Mucosa of rectum (tissue), 2 donors: Measurements from ENCODE around the gene ASIC3.

Source experiments
- H3K27ac ChIP-seq, 2 donors: one replicate each; pipeline ENCODE4 v1.7.0; 2013; ENCODE audit warnings: inconsistent platforms in 2 of 2, low read depth in 2 of 2, low read length in 2 of 2
- H3K27me3 ChIP-seq, 2 donors: one replicate each; pipeline ENCODE4 v1.7.0; 2013; ENCODE audit warnings: low read length in 2 of 2; ENCODE audit not compliant: control insufficient read depth in 2 of 2, insufficient read depth in 2 of 2
- H3K36me3 ChIP-seq, 2 donors: one replicate each; pipeline ENCODE4 v1.7.0; 2013; ENCODE audit warnings: low read length in 2 of 2; ENCODE audit not compliant: control insufficient read depth in 2 of 2, insufficient read depth in 2 of 2
- H3K4me1 ChIP-seq, 2 donors: one replicate each; pipeline ENCODE4 v1.7.0; 2013; ENCODE audit warnings: low read length in 2 of 2, mild to moderate bottlenecking in 1 of 2; ENCODE audit not compliant: control insufficient read depth in 2 of 2, insufficient read depth in 2 of 2
- H3K4me3 ChIP-seq, 2 donors: one replicate each; pipeline ENCODE4 v1.7.0; 2013; ENCODE audit warnings: low read length in 2 of 2
- H3K9ac ChIP-seq, 2 donors: one replicate each; pipeline ENCODE4 v1.7.0; 2013; ENCODE audit warnings: low read length in 2 of 2, low read depth in 1 of 2, mild to moderate bottlenecking in 1 of 2
- H3K9me3 ChIP-seq, 2 donors: one replicate each; pipeline ENCODE4 v1.7.0; 2013; ENCODE audit warnings: low read length in 2 of 2; ENCODE audit not compliant: control insufficient read depth in 2 of 2
- donor health status: healthy.
- donor health status: Normal muscosa, but diverticular disease.

The ASIC3 gene

DNA sequence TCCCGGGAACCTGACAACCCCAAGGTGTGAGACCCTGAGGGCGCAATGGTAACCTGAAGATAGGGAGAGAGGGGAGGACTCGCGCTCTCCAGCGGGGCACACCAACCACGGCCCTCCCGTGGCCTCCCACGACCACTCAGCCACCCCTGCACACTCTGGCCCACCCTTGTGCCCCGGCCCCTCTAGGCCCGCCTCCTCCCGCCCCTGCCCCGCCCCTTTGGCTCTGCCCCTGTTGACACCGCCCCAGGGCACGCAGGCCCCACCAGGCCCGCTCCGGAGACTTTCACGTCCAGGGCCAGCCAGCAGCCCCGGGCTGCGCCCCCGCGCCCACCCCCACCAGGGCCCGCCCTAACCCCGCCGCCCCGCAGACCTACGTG lies 35.0 kb upstream of the ASIC3 start:
- H3K36me3 ChIP-seq = no peaks in the 10 kb centered on the region
- H3K27me3 ChIP-seq = peaks cover 0 to 2% of the 10 kb centered on the region in 2 donors
- H3K9me3 ChIP-seq = no peaks in the 10 kb centered on the region
- H3K27ac ChIP-seq = no peak overlapping the region
- H3K4me3 ChIP-seq = no peak overlapping the region
- H3K9ac ChIP-seq = no peak overlapping the region
- H3K4me1 ChIP-seq = peaks cover 14 to 35% of the 10 kb centered on the region in 2 donors

DNA sequence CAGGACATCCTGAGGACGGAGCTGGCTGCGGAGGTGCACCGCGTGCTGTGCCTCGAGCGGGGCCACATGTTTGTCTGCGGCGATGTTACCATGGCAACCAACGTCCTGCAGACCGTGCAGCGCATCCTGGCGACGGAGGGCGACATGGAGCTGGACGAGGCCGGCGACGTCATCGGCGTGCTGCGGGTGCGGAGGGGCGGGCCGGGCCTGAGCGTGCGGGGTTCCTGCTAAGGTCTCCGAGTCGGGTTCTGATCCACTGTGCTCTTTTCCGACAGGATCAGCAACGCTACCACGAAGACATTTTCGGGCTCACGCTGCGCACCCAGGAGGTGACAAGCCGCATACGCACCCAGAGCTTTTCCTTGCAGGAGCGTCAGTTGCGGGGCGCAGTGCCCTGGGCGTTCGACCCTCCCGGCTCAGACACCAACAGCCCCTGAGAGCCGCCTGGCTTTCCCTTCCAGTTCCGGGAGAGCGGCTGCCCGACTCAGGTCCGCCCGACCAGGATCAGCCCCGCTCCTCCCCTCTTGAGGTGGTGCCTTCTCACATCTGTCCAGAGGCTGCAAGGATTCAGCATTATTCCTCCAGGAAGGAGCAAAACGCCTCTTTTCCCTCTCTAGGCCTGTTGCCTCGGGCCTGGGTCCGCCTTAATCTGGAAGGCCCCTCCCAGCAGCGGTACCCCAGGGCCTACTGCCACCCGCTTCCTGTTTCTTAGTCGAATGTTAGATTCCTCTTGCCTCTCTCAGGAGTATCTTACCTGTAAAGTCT lies 34.4 kb upstream of the ASIC3 start:
- Histone ChIP-seq H3K4me3 (peak overlapping the region; percentile 9 to 60), H3K36me3 (no peaks in the 10 kb centered on the region), H3K9ac (peak overlapping the region; percentile 5 to 44), H3K27ac (no peak overlapping the region), H3K27me3 (peaks cover 0 to 6% of the 10 kb centered on the region in 2 donors), H3K9me3 (no peaks in the 10 kb centered on the region), H3K4me1 (peaks cover 19 to 34% of the 10 kb centered on the region in 2 donors)

DNA sequence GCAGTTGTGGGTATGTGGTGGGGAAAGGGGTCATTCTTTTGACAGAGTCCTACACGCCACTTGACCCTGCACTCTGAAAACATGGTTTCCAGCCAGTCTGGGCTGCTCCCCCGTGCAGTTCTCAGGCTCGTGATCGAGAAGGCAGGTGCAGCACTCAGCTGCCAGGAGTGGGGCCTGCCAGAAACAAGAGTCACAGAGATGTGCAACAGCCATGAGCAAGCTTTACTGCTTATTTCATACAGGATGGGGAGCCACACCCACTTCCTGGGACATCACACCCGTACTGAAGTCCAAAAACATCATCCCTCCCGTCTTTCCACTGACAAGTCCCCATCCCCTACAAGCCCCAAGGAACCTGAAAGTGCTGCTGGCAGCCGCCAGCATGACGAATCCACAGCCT lies 33.4 kb upstream of the ASIC3 start:
- Histone ChIP-seq H3K36me3 (no peaks in the 10 kb centered on the region), H3K27me3 (peaks cover 7 to 17% of the 10 kb centered on the region in 2 donors), H3K4me1 (peaks cover 20 to 34% of the 10 kb centered on the region in 2 donors), H3K9ac (no peak overlapping the region), H3K9me3 (no peaks in the 10 kb centered on the region), H3K27ac (no peak overlapping the region), H3K4me3 (no peak overlapping the region)

DNA sequence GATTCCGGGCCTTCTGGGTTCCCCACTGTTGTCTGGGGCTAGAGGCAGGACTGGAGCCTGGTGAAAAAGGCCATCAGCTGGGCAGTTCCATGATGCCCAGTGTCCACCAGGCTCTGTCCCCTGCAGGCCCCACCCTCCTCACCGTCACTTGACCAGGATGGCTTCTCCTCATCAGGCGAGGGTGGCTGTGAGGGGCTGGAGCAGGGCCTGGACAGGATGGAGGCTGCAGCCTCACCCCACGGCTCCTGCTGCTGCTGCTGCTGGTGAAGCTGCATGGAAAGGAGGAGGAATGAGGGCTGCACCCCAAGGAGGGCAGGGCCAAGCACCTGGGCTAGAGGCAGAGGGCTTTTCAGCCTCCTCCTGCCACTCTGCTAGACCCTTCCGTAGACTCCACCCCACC lies 32.4 kb upstream of the ASIC3 start:
- H3K4me3 ChIP-seq = no peak overlapping the region
- no peaks in the 10 kb centered on the region for H3K36me3 ChIP-seq
- H3K27ac ChIP-seq = no peak overlapping the region
- H3K9ac ChIP-seq = no peak overlapping the region
- peaks cover 20 to 30% of the 10 kb centered on the region in 2 donors for H3K4me1 ChIP-seq
- peaks cover 15 to 20% of the 10 kb centered on the region in 2 donors for H3K27me3 ChIP-seq
- H3K9me3 ChIP-seq = no peaks in the 10 kb centered on the region

DNA sequence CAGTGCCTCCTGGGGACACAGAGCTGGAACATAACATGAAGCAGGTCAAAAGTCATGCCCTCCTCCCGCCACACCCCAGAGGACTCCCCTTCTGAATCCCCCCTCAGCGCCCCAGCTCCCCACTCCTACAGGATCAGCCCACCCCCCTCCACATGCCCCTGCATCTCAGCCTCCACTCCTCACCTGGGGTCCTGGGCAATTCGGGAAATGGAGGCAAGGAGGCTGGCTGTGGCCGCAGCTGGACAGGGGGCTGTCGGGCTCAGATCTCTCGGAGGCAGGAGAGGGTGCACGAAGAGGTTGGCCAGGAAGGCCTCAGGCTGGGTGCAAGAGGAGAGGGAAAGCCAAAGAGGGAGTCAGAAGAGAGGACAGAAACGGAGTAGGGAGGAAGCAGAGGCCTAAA lies 31.8 kb upstream of the ASIC3 start:
- no peak overlapping the region for H3K27ac ChIP-seq
- peaks cover 20 to 30% of the 10 kb centered on the region in 2 donors for H3K4me1 ChIP-seq
- peaks cover 15 to 20% of the 10 kb centered on the region in 2 donors for H3K27me3 ChIP-seq
- no peak overlapping the region for H3K4me3 ChIP-seq
- no peak overlapping the region for H3K9ac ChIP-seq
- no peaks in the 10 kb centered on the region for H3K9me3 ChIP-seq
- H3K36me3 ChIP-seq = no peaks in the 10 kb centered on the region

DNA sequence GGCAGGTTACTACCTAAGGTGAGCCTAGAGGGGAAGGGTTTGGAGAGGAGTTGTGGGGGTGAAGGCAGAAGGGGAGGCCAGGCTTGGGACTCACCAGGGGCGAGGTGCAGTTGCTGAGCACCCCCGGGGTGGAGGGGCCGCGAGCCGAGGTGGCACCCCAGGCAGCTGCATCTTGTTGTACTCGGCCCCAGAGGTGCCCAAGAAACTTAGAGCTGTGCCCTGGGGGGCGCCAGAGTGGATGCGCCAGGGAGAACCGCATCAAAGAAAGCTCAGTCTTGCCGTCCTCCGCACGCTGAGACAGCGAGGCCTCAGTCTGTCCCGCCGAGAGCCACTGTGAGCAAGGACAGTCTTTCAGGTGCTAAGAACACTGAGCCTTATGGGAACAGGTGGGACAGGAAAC lies 31.4 kb upstream of the ASIC3 start:
- peaks cover 16 to 29% of the 10 kb centered on the region in 2 donors for H3K4me1 ChIP-seq
- H3K27ac ChIP-seq = no peak overlapping the region
- peaks cover 15 to 20% of the 10 kb centered on the region in 2 donors for H3K27me3 ChIP-seq
- H3K9ac ChIP-seq = no peak overlapping the region
- no peaks in the 10 kb centered on the region for H3K9me3 ChIP-seq
- no peaks in the 10 kb centered on the region for H3K36me3 ChIP-seq
- H3K4me3 ChIP-seq = no peak overlapping the region

DNA sequence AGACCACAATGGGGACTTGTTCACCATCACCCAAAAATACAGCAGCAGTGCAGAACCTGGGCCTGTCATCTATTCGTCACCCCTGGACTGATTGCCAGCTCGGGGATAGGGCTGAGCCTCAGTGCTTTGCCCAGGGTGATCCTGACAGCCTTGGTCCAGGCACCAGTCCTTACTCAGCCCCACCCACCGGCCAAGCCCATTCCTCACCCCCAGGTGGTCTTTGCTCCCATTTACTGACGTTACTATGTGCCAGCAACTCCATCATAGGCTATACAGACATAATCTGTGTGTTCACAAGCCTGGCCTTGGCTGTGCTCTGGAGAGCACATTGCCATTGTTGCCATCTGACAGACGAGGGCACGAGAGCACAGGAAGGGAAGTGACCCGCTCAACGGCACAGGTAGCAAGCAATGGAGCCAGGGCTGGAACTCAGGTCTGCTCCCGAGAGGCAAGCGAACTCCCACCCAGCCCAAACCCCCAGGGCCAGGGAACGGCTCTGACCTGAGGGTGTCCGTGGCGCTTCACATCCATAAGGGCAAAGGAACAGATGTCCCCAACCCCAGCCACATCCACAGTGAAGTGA lies 30.9 kb upstream of the ASIC3 start:
- no peak overlapping the region for H3K27ac ChIP-seq
- H3K4me1 ChIP-seq = peaks cover 13 to 23% of the 10 kb centered on the region in 2 donors
- no peaks in the 10 kb centered on the region for H3K9me3 ChIP-seq
- no peak overlapping the region for H3K9ac ChIP-seq
- H3K4me3 ChIP-seq = no peak overlapping the region
- H3K27me3 ChIP-seq = peaks cover 15 to 20% of the 10 kb centered on the region in 2 donors
- no peaks in the 10 kb centered on the region for H3K36me3 ChIP-seq

DNA sequence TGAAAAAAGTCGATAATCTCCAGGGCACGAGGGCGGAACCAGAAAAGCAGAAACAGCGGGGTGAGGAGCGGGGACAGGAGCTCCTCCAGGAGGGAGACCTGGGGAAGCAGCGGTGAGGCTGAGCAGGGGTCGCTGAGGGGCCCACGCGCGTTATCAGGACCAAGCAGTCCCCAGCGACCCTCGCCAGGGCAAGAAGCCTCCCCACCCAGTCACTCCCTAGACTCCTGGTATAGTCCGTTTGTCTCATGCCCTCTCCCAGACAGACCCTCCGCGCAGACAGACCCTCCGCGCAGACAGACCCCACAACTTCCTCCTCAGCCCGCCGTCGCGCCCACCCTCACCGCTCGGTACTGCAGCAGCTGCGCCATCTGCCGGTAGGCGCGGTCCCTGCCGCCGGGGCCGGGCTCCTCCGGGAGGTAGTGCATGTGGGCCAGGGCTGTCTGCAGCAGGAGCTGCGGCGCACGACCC lies 30.3 kb upstream of the ASIC3 start:
- Histone ChIP-seq H3K36me3 (no peaks in the 10 kb centered on the region), H3K9me3 (no peaks in the 10 kb centered on the region), H3K4me3 (peak overlapping the region in 1 of 2 donors; percentile 38), H3K27me3 (peaks cover 15 to 20% of the 10 kb centered on the region in 2 donors), H3K4me1 (peaks cover 10 to 18% of the 10 kb centered on the region in 2 donors), H3K9ac (no peak overlapping the region), H3K27ac (no peak overlapping the region)

DNA sequence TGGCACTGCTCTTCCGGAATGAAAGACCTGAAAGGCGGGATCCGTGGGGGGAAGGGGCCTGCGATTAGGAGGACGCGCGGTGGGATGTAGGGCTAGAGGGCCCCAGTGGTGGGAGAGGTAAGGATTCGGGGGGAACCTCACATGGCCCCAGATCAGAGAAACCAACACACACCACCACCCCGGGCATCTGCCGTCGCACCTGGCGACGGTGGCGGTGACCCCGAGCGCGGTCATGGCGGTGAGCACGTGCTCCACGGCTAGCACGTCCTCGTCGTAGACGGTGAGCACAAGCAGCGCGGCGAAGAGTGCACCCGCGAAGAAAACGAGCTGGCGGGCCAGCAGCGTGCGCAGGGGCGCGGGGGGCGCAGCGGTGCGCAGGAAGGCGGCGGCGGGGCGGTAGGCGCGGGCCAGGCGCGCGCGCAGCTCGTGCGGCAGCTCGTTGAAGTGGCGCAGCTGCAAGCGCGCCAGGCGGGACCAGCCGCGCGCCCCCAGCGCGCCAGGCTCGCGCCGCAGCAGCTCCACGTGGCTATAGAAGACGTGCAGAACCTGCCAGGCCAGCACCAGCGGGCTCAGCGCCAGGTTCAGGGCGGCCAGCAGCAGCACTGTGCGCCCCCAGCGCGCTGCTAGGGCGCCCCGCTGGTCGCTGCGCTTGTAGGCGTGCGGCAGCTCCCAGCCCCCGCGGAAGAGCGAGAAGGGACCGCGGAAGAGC lies 29.8 kb upstream of the ASIC3 start:
- H3K27ac ChIP-seq = no peak overlapping the region
- H3K9me3 ChIP-seq = no peaks in the 10 kb centered on the region
- peaks cover 15 to 20% of the 10 kb centered on the region in 2 donors for H3K27me3 ChIP-seq
- peak overlapping the region; percentile 2 to 38 for H3K4me3 ChIP-seq
- no peaks in the 10 kb centered on the region for H3K36me3 ChIP-seq
- no peak overlapping the region for H3K9ac ChIP-seq
- peaks cover 8 to 16% of the 10 kb centered on the region in 2 donors for H3K4me1 ChIP-seq

DNA sequence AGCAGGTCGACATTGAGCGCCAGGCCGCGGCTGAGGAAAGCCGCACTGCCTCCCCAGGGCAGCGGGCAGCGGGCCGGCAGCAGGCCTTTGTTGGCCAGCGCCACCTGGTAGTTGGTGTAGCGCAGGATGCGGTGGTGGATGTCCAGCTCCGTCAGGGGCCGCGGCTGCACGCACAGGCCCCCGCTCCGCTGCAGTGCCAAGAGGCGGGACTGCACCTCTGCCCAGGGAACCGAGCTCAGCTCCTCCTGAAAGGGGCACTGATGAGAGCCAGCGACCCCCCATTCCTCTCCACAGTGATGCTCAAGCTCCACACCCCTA lies 29.2 kb upstream of the ASIC3 start:
- Histone ChIP-seq H3K9me3 (no peaks in the 10 kb centered on the region), H3K9ac (no peak overlapping the region), H3K4me1 (peaks cover 8 to 11% of the 10 kb centered on the region in 2 donors), H3K4me3 (no peak overlapping the region), H3K36me3 (no peaks in the 10 kb centered on the region), H3K27me3 (peaks cover 15 to 20% of the 10 kb centered on the region in 2 donors), H3K27ac (no peak overlapping the region)
